ENCODE measurements around the gene LPP.

The LPP gene

DNA sequence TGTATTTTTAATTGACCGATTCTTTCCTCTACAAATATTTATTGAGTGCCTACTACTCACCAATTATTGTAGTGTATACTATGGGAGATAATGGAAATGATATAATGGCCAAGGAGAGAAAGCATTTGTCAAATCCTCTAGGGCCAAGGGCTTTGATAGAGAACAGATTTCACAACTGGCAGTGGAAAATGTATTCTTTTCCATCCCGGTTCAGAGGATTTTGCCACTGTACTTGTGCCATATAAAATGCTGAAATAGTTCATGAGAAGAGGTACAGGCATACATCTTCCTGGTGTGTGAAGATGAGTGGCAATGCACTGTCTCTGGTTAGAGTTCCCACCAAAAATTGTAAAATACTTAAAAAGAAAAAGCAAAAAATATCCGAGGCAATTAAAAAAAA lies 566.3 kb downstream of the LPP start:
- no peaks in the 10 kb centered on the region for H3K79me2 ChIP-seq (ENCODE audit: low read length)
- no peaks in the 10 kb centered on the region for H4K20me1 ChIP-seq (ENCODE audit: insufficient read depth, low read length)
- H3K36me3 ChIP-seq (replicated peaks; ENCODE audit: insufficient read depth, low read length), result no peaks in the 10 kb centered on the region
- H3K9ac ChIP-seq (ENCODE audit: low read length), result no peak overlapping the region
- H3F3A ChIP-seq (ENCODE audit: insufficient read depth, low read length), result no peaks in the 10 kb centered on the region
- no peak overlapping the region for H3K4me2 ChIP-seq (ENCODE audit: low read depth, low read length)
- H3K4me1 ChIP-seq (ENCODE audit: low read length), result no peaks in the 10 kb centered on the region
- no peaks in the 10 kb centered on the region for H3K9me3 ChIP-seq (replicated peaks; ENCODE audit: insufficient read depth, low read length)
- DNase-seq, result no peak
- no peaks in the 10 kb centered on the region for H3K27me3 ChIP-seq (replicated peaks; ENCODE audit: insufficient read depth, low read length)
- H3K27ac ChIP-seq (ENCODE audit: low read length), result no peak overlapping the region
- H2AFZ ChIP-seq (ENCODE audit: low read length), result no peak overlapping the region
- no peaks in the 10 kb centered on the region for H3K9me2 ChIP-seq (replicated peaks; ENCODE audit: insufficient read depth, low read length)
- TF ChIP-seq, protein P1, sequence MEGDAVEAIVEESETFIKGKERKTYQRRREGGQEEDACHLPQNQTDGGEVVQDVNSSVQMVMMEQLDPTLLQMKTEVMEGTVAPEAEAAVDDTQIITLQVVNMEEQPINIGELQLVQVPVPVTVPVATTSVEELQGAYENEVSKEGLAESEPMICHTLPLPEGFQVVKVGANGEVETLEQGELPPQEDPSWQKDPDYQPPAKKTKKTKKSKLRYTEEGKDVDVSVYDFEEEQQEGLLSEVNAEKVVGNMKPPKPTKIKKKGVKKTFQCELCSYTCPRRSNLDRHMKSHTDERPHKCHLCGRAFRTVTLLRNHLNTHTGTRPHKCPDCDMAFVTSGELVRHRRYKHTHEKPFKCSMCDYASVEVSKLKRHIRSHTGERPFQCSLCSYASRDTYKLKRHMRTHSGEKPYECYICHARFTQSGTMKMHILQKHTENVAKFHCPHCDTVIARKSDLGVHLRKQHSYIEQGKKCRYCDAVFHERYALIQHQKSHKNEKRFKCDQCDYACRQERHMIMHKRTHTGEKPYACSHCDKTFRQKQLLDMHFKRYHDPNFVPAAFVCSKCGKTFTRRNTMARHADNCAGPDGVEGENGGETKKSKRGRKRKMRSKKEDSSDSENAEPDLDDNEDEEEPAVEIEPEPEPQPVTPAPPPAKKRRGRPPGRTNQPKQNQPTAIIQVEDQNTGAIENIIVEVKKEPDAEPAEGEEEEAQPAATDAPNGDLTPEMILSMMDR (IDR thresholded peaks at IDR 0.05; ENCODE audit: low read length), result no peak
- TF ChIP-seq EZH2 (optimal IDR thresholded peaks at IDR 0.05; ENCODE audit: low read depth, low read length) (no peak), EZH2phosphoT487 (IDR thresholded peaks at IDR 0.05; ENCODE audit: low read length) (no peak)
- H3K4me3 ChIP-seq (ENCODE audit: low read length), result no peak overlapping the region

DNA sequence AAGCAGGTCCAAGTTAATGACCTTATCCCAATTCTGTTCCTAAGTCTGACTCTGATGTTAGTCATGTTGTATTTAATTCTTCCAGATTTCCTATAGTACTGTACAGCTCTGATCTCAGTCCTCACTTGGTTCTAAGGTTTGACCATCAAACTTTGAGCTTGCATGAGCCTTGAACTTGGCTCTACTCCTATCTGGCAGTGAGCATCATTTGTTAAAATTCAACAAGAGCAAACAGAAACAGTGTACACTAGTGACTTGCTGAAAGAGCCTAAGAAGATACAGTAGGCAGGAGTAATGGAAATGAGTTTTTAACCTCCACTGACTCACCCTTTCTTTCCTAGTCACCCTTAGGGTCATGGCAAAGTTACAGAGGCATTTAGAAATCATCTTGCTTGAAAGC lies 566.7 kb downstream of the LPP start:
- Histone ChIP-seq H3K9ac (ENCODE audit: low read length) (no peak overlapping the region), H3K9me3 (replicated peaks; ENCODE audit: insufficient read depth, low read length) (no peaks in the 10 kb centered on the region), H3K27me3 (replicated peaks; ENCODE audit: insufficient read depth, low read length) (no peaks in the 10 kb centered on the region), H3K36me3 (replicated peaks; ENCODE audit: insufficient read depth, low read length) (no peaks in the 10 kb centered on the region), H4K20me1 (ENCODE audit: insufficient read depth, low read length) (no peaks in the 10 kb centered on the region), H3F3A (ENCODE audit: insufficient read depth, low read length) (no peaks in the 10 kb centered on the region), H3K4me2 (ENCODE audit: low read depth, low read length) (no peak overlapping the region), H3K9me2 (replicated peaks; ENCODE audit: insufficient read depth, low read length) (no peaks in the 10 kb centered on the region), H3K79me2 (ENCODE audit: low read length) (no peaks in the 10 kb centered on the region), H3K4me3 (ENCODE audit: low read length) (no peak overlapping the region), H2AFZ (ENCODE audit: low read length) (no peak overlapping the region), H3K27ac (ENCODE audit: low read length) (no peak overlapping the region), H3K4me1 (ENCODE audit: low read length) (no peaks in the 10 kb centered on the region)
- TF ChIP-seq EZH2 (optimal IDR thresholded peaks at IDR 0.05; ENCODE audit: low read depth, low read length), result no peak
- TF ChIP-seq EZH2phosphoT487 (IDR thresholded peaks at IDR 0.05; ENCODE audit: low read length), result no peak
- TF ChIP-seq, protein P1 (IDR thresholded peaks at IDR 0.05; ENCODE audit: low read length), result no peak
- no peak for DNase-seq

DNA sequence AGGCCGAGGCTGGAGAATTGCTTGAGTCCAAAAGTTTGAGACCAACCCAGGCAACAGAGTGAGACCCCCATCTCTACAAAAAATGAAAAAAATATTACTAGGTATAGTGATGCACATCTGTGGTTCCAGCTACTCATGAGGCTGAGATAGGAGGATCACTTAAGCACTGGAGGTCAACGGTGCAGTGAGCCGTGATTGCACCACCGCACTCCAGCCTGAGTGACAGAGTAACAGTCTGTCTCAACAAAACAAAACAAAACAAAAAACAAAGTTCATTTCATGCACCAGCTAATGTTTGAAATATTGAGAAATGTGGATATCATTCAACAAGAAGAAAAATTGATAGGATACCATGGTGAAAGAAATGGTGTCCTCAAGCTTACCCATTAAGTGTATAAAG lies 567.4 kb downstream of the LPP start:
- Histone ChIP-seq H3K27ac (ENCODE audit: low read length) (no peak overlapping the region), H3K9me2 (replicated peaks; ENCODE audit: insufficient read depth, low read length) (no peaks in the 10 kb centered on the region), H3K9me3 (replicated peaks; ENCODE audit: insufficient read depth, low read length) (no peaks in the 10 kb centered on the region), H3K9ac (ENCODE audit: low read length) (no peak overlapping the region), H3K79me2 (ENCODE audit: low read length) (no peaks in the 10 kb centered on the region), H4K20me1 (ENCODE audit: insufficient read depth, low read length) (no peaks in the 10 kb centered on the region), H3K36me3 (replicated peaks; ENCODE audit: insufficient read depth, low read length) (no peaks in the 10 kb centered on the region), H3K4me3 (ENCODE audit: low read length) (no peak overlapping the region), H3K4me2 (ENCODE audit: low read depth, low read length) (no peak overlapping the region), H3K4me1 (ENCODE audit: low read length) (no peaks in the 10 kb centered on the region), H3K27me3 (replicated peaks; ENCODE audit: insufficient read depth, low read length) (no peaks in the 10 kb centered on the region), H3F3A (ENCODE audit: insufficient read depth, low read length) (no peaks in the 10 kb centered on the region), H2AFZ (ENCODE audit: low read length) (no peak overlapping the region)
- no peak for TF ChIP-seq EZH2phosphoT487 (IDR thresholded peaks at IDR 0.05; ENCODE audit: low read length)
- no peak for TF ChIP-seq EZH2 (optimal IDR thresholded peaks at IDR 0.05; ENCODE audit: low read depth, low read length)
- TF ChIP-seq, protein P1 (IDR thresholded peaks at IDR 0.05; ENCODE audit: low read length), result no peak
- no peak for DNase-seq

All from MM.1S (cell line).